Measurements from ENCODE around the gene RAB7A.

RAB7A gene

GRCh38 chr3:128735287-128735686 is 9.3 kb downstream of the RAB7A start:
- no peak overlapping the region for H3K14ac ChIP-seq (ENCODE audit: low read length)
- H3K27ac ChIP-seq (replicated peaks; ENCODE audit: low read length) = no peak overlapping the region
- H3K18ac ChIP-seq (ENCODE audit: low read length) = no peak overlapping the region
- H2BK15ac ChIP-seq (ENCODE audit: low read length) = no peak overlapping the region
- no peaks in the 10 kb centered on the region for H3K4me1 ChIP-seq (ENCODE audit: control insufficient read depth in 2 of 2, insufficient read depth in 1 of 2, low read depth in 1 of 2, low read length in 2 of 2)
- no peak overlapping the region for H2AFZ ChIP-seq (ENCODE audit: low read length)
- H3K27me3 ChIP-seq (ENCODE audit: control insufficient read depth in 3 of 3, insufficient read depth in 3 of 3, low read depth in 1 of 3, low read length in 3 of 3) = no peaks in the 10 kb centered on the region
- H3K4me2 ChIP-seq (ENCODE audit: insufficient read depth, low read length, poor library complexity, severe bottlenecking) = no peak overlapping the region
- DNase-seq (ENCODE audit: low spot score) = no peak
- H3K4me3 ChIP-seq (ENCODE audit: low read length in 2 of 2) = no peak overlapping the region
- no peak overlapping the region for H2BK5ac ChIP-seq (ENCODE audit: low read length)
- no peak overlapping the region for H3K9ac ChIP-seq (ENCODE audit: low read depth, low read length, poor library complexity)
- no peak overlapping the region for H2BK12ac ChIP-seq (ENCODE audit: low read length)
- no peak overlapping the region for H3K23ac ChIP-seq (ENCODE audit: low read depth, low read length, poor library complexity)
- H3K36me3 ChIP-seq (replicated peaks in 1 of 2; ENCODE audit: control insufficient read depth in 2 of 2, insufficient read depth in 2 of 2, low read length in 2 of 2) = peaks cover 1 to 68% of the 10 kb centered on the region in 2 donors
- H3K4ac ChIP-seq (ENCODE audit: low read length) = no peak overlapping the region
- no peak overlapping the region for H4K91ac ChIP-seq (ENCODE audit: low read depth, low read length, poor library complexity)
- no peak overlapping the region for H4K8ac ChIP-seq (ENCODE audit: low read depth, low read length)
- H3K79me1 ChIP-seq (ENCODE audit: low read depth, low read length) = peaks cover 6% of the 10 kb centered on the region
- H3K9me3 ChIP-seq (replicated peaks in 1 of 2; ENCODE audit: control insufficient read depth in 2 of 2, insufficient read depth in 1 of 2, low read depth in 1 of 2, low read length in 2 of 2) = peaks cover 0 to 27% of the 10 kb centered on the region in 2 donors
- no peak overlapping the region for H2BK120ac ChIP-seq (ENCODE audit: low read depth, low read length)
- no peak overlapping the region for H2AK5ac ChIP-seq (ENCODE audit: low read depth, low read length)

GRCh38 chr3:128735884-128736283 is 9.9 kb downstream of the RAB7A start:
- H3K27ac ChIP-seq (replicated peaks; ENCODE audit: low read length) = no peak overlapping the region
- no CpG with 5 or more reads among the region's 2 CpGs for WGBS, 2 donors (ENCODE audit: extremely low coverage in 2 of 2, insufficient read length in 2 of 2, insufficient replicate concordance in 1 of 2)
- H3K4me1 ChIP-seq (ENCODE audit: control insufficient read depth in 2 of 2, insufficient read depth in 1 of 2, low read depth in 1 of 2, low read length in 2 of 2) = no peaks in the 10 kb centered on the region
- no peak overlapping the region for H3K18ac ChIP-seq (ENCODE audit: low read length)
- peaks cover 6% of the 10 kb centered on the region for H3K79me1 ChIP-seq (ENCODE audit: low read depth, low read length)
- peaks cover 0 to 27% of the 10 kb centered on the region in 2 donors for H3K9me3 ChIP-seq (replicated peaks in 1 of 2; ENCODE audit: control insufficient read depth in 2 of 2, insufficient read depth in 1 of 2, low read depth in 1 of 2, low read length in 2 of 2)
- H2BK15ac ChIP-seq (ENCODE audit: low read length) = no peak overlapping the region
- no peak overlapping the region for H2BK12ac ChIP-seq (ENCODE audit: low read length)
- no peak overlapping the region for H2AFZ ChIP-seq (ENCODE audit: low read length)
- no peak overlapping the region for H3K4me2 ChIP-seq (ENCODE audit: insufficient read depth, low read length, poor library complexity, severe bottlenecking)
- no peak overlapping the region for H3K4me3 ChIP-seq (ENCODE audit: low read length in 2 of 2)
- no peak overlapping the region for H3K9ac ChIP-seq (ENCODE audit: low read depth, low read length, poor library complexity)
- H2AK5ac ChIP-seq (ENCODE audit: low read depth, low read length) = no peak overlapping the region
- no peaks in the 10 kb centered on the region for H3K27me3 ChIP-seq (ENCODE audit: control insufficient read depth in 3 of 3, insufficient read depth in 3 of 3, low read depth in 1 of 3, low read length in 3 of 3)
- H4K91ac ChIP-seq (ENCODE audit: low read depth, low read length, poor library complexity) = no peak overlapping the region
- no peak overlapping the region for H3K14ac ChIP-seq (ENCODE audit: low read length)
- no peak overlapping the region for H2BK120ac ChIP-seq (ENCODE audit: low read depth, low read length)
- DNase-seq (ENCODE audit: low spot score) = no peak
- H4K8ac ChIP-seq (ENCODE audit: low read depth, low read length) = no peak overlapping the region
- H3K4ac ChIP-seq (ENCODE audit: low read length) = no peak overlapping the region
- H3K36me3 ChIP-seq (replicated peaks in 1 of 2; ENCODE audit: control insufficient read depth in 2 of 2, insufficient read depth in 2 of 2, low read length in 2 of 2) = peaks cover 1 to 67% of the 10 kb centered on the region in 2 donors
- no peak overlapping the region for H2BK5ac ChIP-seq (ENCODE audit: low read length)
- no peak overlapping the region for H3K23ac ChIP-seq (ENCODE audit: low read depth, low read length, poor library complexity)

- Histone ChIP-seq H3K79me1 (ENCODE audit: low read depth, low read length) (peaks cover 5% of the 10 kb centered on the region), H3K36me3 (replicated peaks in 1 of 2; ENCODE audit: control insufficient read depth in 2 of 2, insufficient read depth in 2 of 2, low read length in 2 of 2) (peaks cover 3 to 67% of the 10 kb centered on the region in 2 donors), H3K4me2 (ENCODE audit: insufficient read depth, low read length, poor library complexity, severe bottlenecking) (no peak overlapping the region), H2AK5ac (ENCODE audit: low read depth, low read length) (no peak overlapping the region), H3K27ac (replicated peaks; ENCODE audit: low read length) (no peak overlapping the region), H4K91ac (ENCODE audit: low read depth, low read length, poor library complexity) (no peak overlapping the region), H3K18ac (ENCODE audit: low read length) (no peak overlapping the region), H3K4me3 (ENCODE audit: low read length in 2 of 2) (no peak overlapping the region), H3K9me3 (replicated peaks in 1 of 2; ENCODE audit: control insufficient read depth in 2 of 2, insufficient read depth in 1 of 2, low read depth in 1 of 2, low read length in 2 of 2) (peaks cover under 1 to 31% of the 10 kb centered on the region in 2 donors), H3K4ac (ENCODE audit: low read length) (no peak overlapping the region), H2BK12ac (ENCODE audit: low read length) (no peak overlapping the region), H3K9ac (ENCODE audit: low read depth, low read length, poor library complexity) (no peak overlapping the region), H3K23ac (ENCODE audit: low read depth, low read length, poor library complexity) (no peak overlapping the region), H3K4me1 (ENCODE audit: control insufficient read depth in 2 of 2, insufficient read depth in 1 of 2, low read depth in 1 of 2, low read length in 2 of 2) (no peaks in the 10 kb centered on the region), H2BK15ac (ENCODE audit: low read length) (no peak overlapping the region), H2BK5ac (ENCODE audit: low read length) (no peak overlapping the region), H2AFZ (ENCODE audit: low read length) (no peak overlapping the region), H2BK120ac (ENCODE audit: low read depth, low read length) (no peak overlapping the region), H3K27me3 (ENCODE audit: control insufficient read depth in 3 of 3, insufficient read depth in 3 of 3, low read depth in 1 of 3, low read length in 3 of 3) (no peaks in the 10 kb centered on the region), H3K14ac (ENCODE audit: low read length) (no peak overlapping the region), H4K8ac (ENCODE audit: low read depth, low read length) (no peak overlapping the region)
- DNase-seq (ENCODE audit: low spot score) = no peak
- no CpG with 5 or more reads among the region's 3 CpGs for WGBS, 2 donors (ENCODE audit: extremely low coverage in 2 of 2, insufficient read length in 2 of 2, insufficient replicate concordance in 1 of 2)
These were observed 10.6 kb downstream of the RAB7A start for GRCh38 chr3:128736601-128737000.

- no peak overlapping the region for H2BK12ac ChIP-seq (ENCODE audit: low read length)
- no peak overlapping the region for H2BK120ac ChIP-seq (ENCODE audit: low read depth, low read length)
- peaks cover 12% of the 10 kb centered on the region for H3K79me1 ChIP-seq (ENCODE audit: low read depth, low read length)
- H2BK5ac ChIP-seq (ENCODE audit: low read length) = no peak overlapping the region
- H3K4me3 ChIP-seq (ENCODE audit: low read length in 2 of 2) = no peak overlapping the region
- H2BK15ac ChIP-seq (ENCODE audit: low read length) = no peak overlapping the region
- H3K14ac ChIP-seq (ENCODE audit: low read length) = no peak overlapping the region
- H2AK5ac ChIP-seq (ENCODE audit: low read depth, low read length) = no peak overlapping the region
- H3K9ac ChIP-seq (ENCODE audit: low read depth, low read length, poor library complexity) = no peak overlapping the region
- H3K27me3 ChIP-seq (ENCODE audit: control insufficient read depth in 3 of 3, insufficient read depth in 3 of 3, low read depth in 1 of 3, low read length in 3 of 3) = no peaks in the 10 kb centered on the region
- peaks cover 13 to 78% of the 10 kb centered on the region in 2 donors for H3K36me3 ChIP-seq (replicated peaks in 1 of 2; ENCODE audit: control insufficient read depth in 2 of 2, insufficient read depth in 2 of 2, low read length in 2 of 2)
- no peak overlapping the region for H3K4ac ChIP-seq (ENCODE audit: low read length)
- H4K8ac ChIP-seq (ENCODE audit: low read depth, low read length) = no peak overlapping the region
- DNase-seq (ENCODE audit: low spot score) = no peak
- H3K27ac ChIP-seq (replicated peaks; ENCODE audit: low read length) = no peak overlapping the region
- WGBS, 2 donors (ENCODE audit: extremely low coverage in 2 of 2, insufficient read length in 2 of 2, insufficient replicate concordance in 1 of 2) = no CpG with 5 or more reads among the region's 1 CpG
- H4K91ac ChIP-seq (ENCODE audit: low read depth, low read length, poor library complexity) = no peak overlapping the region
- peaks cover 13 to 45% of the 10 kb centered on the region in 2 donors for H3K9me3 ChIP-seq (replicated peaks in 1 of 2; ENCODE audit: control insufficient read depth in 2 of 2, insufficient read depth in 1 of 2, low read depth in 1 of 2, low read length in 2 of 2)
- H3K23ac ChIP-seq (ENCODE audit: low read depth, low read length, poor library complexity) = no peak overlapping the region
- no peak overlapping the region for H3K4me2 ChIP-seq (ENCODE audit: insufficient read depth, low read length, poor library complexity, severe bottlenecking)
- no peaks in the 10 kb centered on the region for H3K4me1 ChIP-seq (ENCODE audit: control insufficient read depth in 2 of 2, insufficient read depth in 1 of 2, low read depth in 1 of 2, low read length in 2 of 2)
- H2AFZ ChIP-seq (ENCODE audit: low read length) = no peak overlapping the region
- H3K18ac ChIP-seq (ENCODE audit: low read length) = no peak overlapping the region
These were observed 14.6 kb downstream of the RAB7A start for GRCh38 chr3:128740621-128741020.
